H9 (cell line): Measurements from ENCODE around the gene OLR1. TPM values are rescaled to one million over a fixed set of nuclear protein-coding genes. Genes with fewer than 3 reads are reported as not detected.

Source experiments
- DNase-seq: peaks from one replicate; pipeline ENCODE4 v3.0.0-alpha.2; 2017
- H2AFZ ChIP-seq: one replicate; pipeline ENCODE4 v1.6.1; 2013; ENCODE audit warnings: mild to moderate bottlenecking, low read length, control low read depth, moderate library complexity
- H2AK5ac ChIP-seq: 2 replicates; pipeline ENCODE4 v1.6.1; 2013; ENCODE audit warnings: low read length, control low read depth, mixed read lengths; ENCODE audit not compliant: insufficient read length
- H2BK120ac ChIP-seq: one replicate; pipeline ENCODE4 v1.6.1; 2013; ENCODE audit warnings: low read depth, mild to moderate bottlenecking, low read length, control low read depth, inconsistent platforms; ENCODE audit not compliant: poor library complexity, severe bottlenecking
- H2BK12ac ChIP-seq: 2 replicates; pipeline ENCODE4 v1.6.1; 2013; ENCODE audit warnings: low read length, control low read depth, mixed read lengths, low read depth; ENCODE audit not compliant: insufficient read length
- H2BK15ac ChIP-seq: 2 replicates; pipeline ENCODE4 v1.6.1; 2013; ENCODE audit warnings: low read depth, low read length, control low read depth
- H2BK20ac ChIP-seq: one replicate; pipeline ENCODE4 v1.6.1; 2013; ENCODE audit warnings: low read depth, mild to moderate bottlenecking, low read length, control low read depth, inconsistent platforms; ENCODE audit not compliant: poor library complexity, severe bottlenecking
- H2BK5ac ChIP-seq: 2 replicates; pipeline ENCODE4 v1.6.1; 2013; ENCODE audit warnings: low read length, control low read depth, mixed read lengths; ENCODE audit not compliant: insufficient read length
- H3K14ac ChIP-seq: 2 replicates; pipeline ENCODE4 v1.6.1; 2013; ENCODE audit warnings: low read length, control low read depth; ENCODE audit not compliant: insufficient read depth
- H3K18ac ChIP-seq: 2 replicates; pipeline ENCODE4 v1.6.1; 2013; ENCODE audit warnings: low read depth, mild to moderate bottlenecking, mixed read lengths, low read length, control low read depth; ENCODE audit not compliant: insufficient read length
- H3K23ac ChIP-seq: 2 replicates; pipeline ENCODE4 v1.6.1; 2013; ENCODE audit warnings: low read length, control low read depth, mixed read lengths, low read depth; ENCODE audit not compliant: insufficient read length
- H3K23me2 ChIP-seq: 2 replicates; pipeline ENCODE4 v1.6.1; 2013; ENCODE audit warnings: low read depth, mild to moderate bottlenecking, mixed read lengths, low read length, control low read depth; ENCODE audit not compliant: insufficient read length, poor library complexity, severe bottlenecking
- H3K27ac ChIP-seq: 2 replicates; pipeline ENCODE4 v1.5.1; 2013; ENCODE audit warnings: low read length, control low read depth, mixed read lengths, low read depth; ENCODE audit not compliant: insufficient read length
- H3K27me3 ChIP-seq: 2 replicates; pipeline ENCODE4 v1.6.1; 2013; ENCODE audit warnings: low read length, control low read depth, inconsistent platforms; ENCODE audit not compliant: insufficient read depth
- H3K4ac ChIP-seq: 2 replicates; pipeline ENCODE4 v1.6.1; 2013; ENCODE audit warnings: low read depth, mild to moderate bottlenecking, control low read depth, inconsistent platforms, low read length, moderate library complexity
- H3K4me1 ChIP-seq: 2 replicates; pipeline ENCODE4 v1.6.1; 2013; ENCODE audit warnings: low read length, control low read depth, inconsistent platforms; ENCODE audit not compliant: insufficient read depth
- H3K4me2 ChIP-seq: 2 replicates; pipeline ENCODE4 v1.6.1; 2013; ENCODE audit warnings: low read length, control low read depth, mixed read lengths; ENCODE audit not compliant: insufficient read length, insufficient read depth
- H3K56ac ChIP-seq: 2 replicates; pipeline ENCODE4 v1.6.1; 2013; ENCODE audit warnings: low read depth, mild to moderate bottlenecking, mixed read lengths, low read length, control low read depth; ENCODE audit not compliant: insufficient read length
- H3K79me1 ChIP-seq: 2 replicates; pipeline ENCODE4 v1.6.1; 2013; ENCODE audit warnings: low read depth, mild to moderate bottlenecking, moderate library complexity, low read length, control low read depth, inconsistent platforms; ENCODE audit not compliant: insufficient read depth, poor library complexity, severe bottlenecking
- H3K79me2 ChIP-seq: 2 replicates; pipeline ENCODE4 v1.6.1; 2013; ENCODE audit warnings: low read length, control low read depth, inconsistent platforms; ENCODE audit not compliant: insufficient read depth
- H3K9ac ChIP-seq: 2 replicates; pipeline ENCODE4 v1.6.1; 2013; ENCODE audit warnings: low read length, control low read depth, mixed read lengths; ENCODE audit not compliant: insufficient read length; ENCODE audit errors: extremely low read depth
- H3K9me3 ChIP-seq: one replicate; pipeline ENCODE4 v1.6.1; 2013; ENCODE audit warnings: low read depth, low read length, inconsistent platforms; ENCODE audit not compliant: control insufficient read depth
- H3T11ph ChIP-seq: one replicate; pipeline ENCODE4 v1.6.1; 2013; ENCODE audit warnings: mild to moderate bottlenecking, low read length, control low read depth, inconsistent platforms
- H4K20me1 ChIP-seq: one replicate; pipeline ENCODE4 v1.6.1; 2013; ENCODE audit not compliant: control insufficient read depth, insufficient read length, insufficient read depth
- H4K5ac ChIP-seq: 2 replicates; pipeline ENCODE4 v1.6.1; 2013; ENCODE audit warnings: low read depth, mild to moderate bottlenecking, mixed read lengths, low read length, control low read depth; ENCODE audit not compliant: insufficient read length
- H4K8ac ChIP-seq: replicated peaks from 2 replicates; pipeline ENCODE4 v1.6.1; 2013; ENCODE audit warnings: low read length, control low read depth, mixed read lengths, low read depth; ENCODE audit not compliant: insufficient read length
- H4K91ac ChIP-seq: 2 replicates; pipeline ENCODE4 v1.6.1; 2013; ENCODE audit warnings: low read depth, mild to moderate bottlenecking, moderate library complexity, mixed read lengths, low read length, control low read depth; ENCODE audit not compliant: insufficient read length
- H3K27ac Mint-ChIP-seq, 3 experiments: 2 replicates in 2 of 3; 3 replicates in 1 of 3; pipeline ENCODE4 v1.8.0; 2020 to 2021; ENCODE audit warnings: mixed read lengths in 3 of 3, mild to moderate bottlenecking in 1 of 3, moderate library complexity in 1 of 3
- H3K27me3 Mint-ChIP-seq: 2 replicates; pipeline ENCODE4 v1.8.0; 2021; ENCODE audit warnings: low read depth, mild to moderate bottlenecking, moderate library complexity, mixed read lengths
- H3K36me3 Mint-ChIP-seq, 3 experiments: 2 replicates in 2 of 3; 3 replicates in 1 of 3; pipeline ENCODE4 v1.8.0; 2020 to 2021; ENCODE audit warnings: low read depth in 3 of 3, mixed read lengths in 3 of 3; ENCODE audit not compliant: insufficient read depth in 1 of 3
- H3K4me1 Mint-ChIP-seq, 2 experiments: 2 replicates each; pipeline ENCODE4 v1.8.0; 2020; ENCODE audit warnings: mixed read lengths in 2 of 2
- H3K4me3 Mint-ChIP-seq, 2 experiments: 2 replicates in 1 of 2; 3 replicates in 1 of 2; pipeline ENCODE4 v1.8.0; 2020 to 2021; ENCODE audit warnings: mild to moderate bottlenecking in 2 of 2, mixed read lengths in 2 of 2, moderate library complexity in 1 of 2
- H3K9me3 Mint-ChIP-seq, 2 experiments: 2 replicates in 1 of 2; 3 replicates in 1 of 2; pipeline ENCODE4 v1.8.0; 2020; ENCODE audit warnings: mild to moderate bottlenecking in 2 of 2, mixed read lengths in 2 of 2, moderate library complexity in 1 of 2
- CTCF ChIP-seq: fragments of 200-600 bp; sonication (generic); conservative IDR thresholded peaks from 3 replicates; pipeline ENCODE4 v1.8.0; 2021; ENCODE audit warnings: antibody characterized with exemption, mild to moderate bottlenecking
- WGBS: extraction: QIAGEN DNeasy Blood & Tissue Kit; methylation state at CpG from one replicate; pipeline ENCODE4 v1.1.7; 2013; ENCODE audit warnings: missing lambda C conversion rate, low lambda C conversion rate, mixed read lengths; ENCODE audit not compliant: insufficient read length; ENCODE audit errors: extremely low coverage; 5-methylcytosine and 5-hydroxymethylcytosine counted together
- total RNA-seq: library from RNA; stranded (reverse); gene quantifications from 2 replicates; pipeline ENCODE4 v1.2.1, GENCODE V29; 2021

Gene OLR1
- total RNA-seq, 1 experiment from 2014 or later = not detected

DNA sequence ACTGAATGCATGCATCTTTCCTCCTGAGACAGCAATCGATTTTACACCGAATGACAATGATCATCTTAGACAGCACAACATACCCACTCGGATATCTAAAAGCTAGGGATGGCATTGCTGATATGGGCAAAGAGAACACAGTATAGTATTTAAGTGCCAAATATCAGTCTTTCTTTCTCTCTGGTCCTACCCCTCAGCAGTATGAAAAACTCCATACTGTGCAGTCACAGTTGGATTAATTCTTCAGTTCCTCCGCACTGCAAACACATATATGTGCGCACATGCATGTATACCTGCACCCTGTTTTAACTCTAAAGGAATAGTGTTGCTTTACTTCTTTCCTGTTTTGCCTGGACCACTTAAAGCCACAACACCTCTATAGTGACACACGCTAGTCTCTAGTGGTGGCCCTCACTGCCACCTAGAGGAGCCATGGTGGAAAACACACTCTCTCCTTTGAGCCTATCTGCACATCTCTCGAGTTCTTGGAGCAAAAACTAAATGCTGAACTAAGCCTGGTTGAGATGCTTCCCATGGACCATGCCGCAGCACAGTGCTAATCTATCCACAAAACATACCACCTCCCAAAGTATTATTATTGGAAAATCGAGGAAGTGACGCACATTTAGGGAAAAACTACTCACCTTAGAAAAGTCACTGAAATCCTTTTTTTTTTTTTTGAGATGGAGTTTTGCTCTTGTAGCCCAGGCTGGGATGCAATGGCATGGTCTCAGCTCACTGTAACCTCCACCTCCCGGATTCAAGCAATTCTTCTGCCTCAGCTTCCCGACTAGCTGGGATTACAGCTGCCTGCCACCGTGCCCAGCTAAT lies 18.8 kb upstream of the OLR1 start:
- Histone ChIP-seq H3K27ac (no peak overlapping the region), H2AFZ (no peak overlapping the region), H3K23ac (no peak overlapping the region), H3K23me2 (no peaks in the 10 kb centered on the region), H3K79me1 (no peaks in the 10 kb centered on the region), H3K18ac (no peak overlapping the region), H4K5ac (no peak overlapping the region), H2BK15ac (no peak overlapping the region), H2BK20ac (no peak overlapping the region), H3K4me2 (no peak overlapping the region), H3K4me1 (no peaks in the 10 kb centered on the region), H2BK120ac (no peak overlapping the region), H2BK5ac (no peak overlapping the region), H4K20me1 (no peaks in the 10 kb centered on the region), H3K27me3 (no peaks in the 10 kb centered on the region), H2BK12ac (no peak overlapping the region), H4K91ac (no peak overlapping the region), H3T11ph (no peak overlapping the region), H4K8ac (no peak overlapping the region), H3K9me3 (no peaks in the 10 kb centered on the region), H3K9ac (no peak overlapping the region), H3K4ac (no peak overlapping the region), H2AK5ac (no peak overlapping the region), H3K79me2 (no peaks in the 10 kb centered on the region), H3K56ac (no peak overlapping the region), H3K14ac (no peak overlapping the region)
- no peak overlapping the region; a peak in 1 of 7 replicates for H3K27ac Mint-ChIP-seq
- H3K27me3 Mint-ChIP-seq = no peaks in the 10 kb centered on the region
- TF ChIP-seq CTCF = peak; percentile 76
- peaks cover 0 to 4% (median 0%) of the 10 kb centered on the region in 3 experiments; a peak in 1 of 7 replicates for H3K36me3 Mint-ChIP-seq
- DNase-seq = peak; percentile 82
- H3K4me3 Mint-ChIP-seq = no peak overlapping the region
- peaks cover 2 to 9% of the 10 kb centered on the region in 2 experiments; a peak in 3 of 4 replicates for H3K4me1 Mint-ChIP-seq
- no CpG with 5 or more reads among the region's 13 CpGs for WGBS
- peaks cover 7% of the 10 kb centered on the region in 2 experiments; a peak in 3 of 5 replicates for H3K9me3 Mint-ChIP-seq
